PC-9 (cell line): ENCODE measurements around the gene HLA-A. TPM values are rescaled to one million over a fixed set of nuclear protein-coding genes. Genes with fewer than 3 reads are reported as not detected.

ENCODE experiments used
- BruUV-seq: library from RNA; stranded (reverse); fragments of 400-500 nt; replicated peaks from 2 replicates; lab custom pipeline; 2021; lab: Mats Ljungman, UMichigan
- CTCF ChIA-PET: fragments of 300-600 bp; sonication (Branson Sonifier 250); formaldehyde crosslinking; loops from one replicate; lab custom pipeline; 2022; ENCODE audit warnings: antibody characterized with exemption; lab: Charles Lee
- POLR2A ChIA-PET: fragments of 300-600 bp; sonication (Branson Sonifier 250); formaldehyde crosslinking; loops from one replicate; lab custom pipeline; 2022; ENCODE audit warnings: antibody characterized with exemption; ENCODE audit not compliant: unreplicated experiment; lab: Charles Lee
- DNase-seq, 2 experiments: peaks; one replicate each; pipeline versions ENCODE4 v3.0.0 to v3.0.0-alpha.2; 2015 to 2022; ENCODE audit warnings: mixed read lengths in 1 of 2
- H2AFZ ChIP-seq: fragments of 200-600 bp; sonication (generic); 2 replicates; pipeline ENCODE4 v1.8.1; 2017; ENCODE audit warnings: antibody characterized with exemption
- H3F3A ChIP-seq: fragments of 200-600 bp; sonication (generic); 2 replicates; pipeline ENCODE4 v1.8.1; 2017; ENCODE audit warnings: antibody characterized with exemption, mild to moderate bottlenecking, low read depth; ENCODE audit not compliant: insufficient read depth
- H3K27ac ChIP-seq: fragments of 200-600 bp; sonication (generic); 2 replicates; pipeline ENCODE4 v1.6.1; 2016; ENCODE audit warnings: mixed run types
- H3K27me3 ChIP-seq: fragments of 200-600 bp; sonication (generic); 2 replicates; pipeline ENCODE4 v1.6.1; 2016; ENCODE audit warnings: low read depth, mixed run types; ENCODE audit not compliant: insufficient read depth
- H3K36me3 ChIP-seq: fragments of 200-600 bp; sonication (generic); 2 replicates; pipeline ENCODE4 v1.6.1; 2016; ENCODE audit warnings: low read depth, mixed run types
- H3K4me1 ChIP-seq: fragments of 200-600 bp; sonication (generic); replicated peaks from 2 replicates; pipeline ENCODE4 v1.6.1; 2016; ENCODE audit warnings: mixed run types; ENCODE audit not compliant: insufficient read depth
- H3K4me2 ChIP-seq: fragments of 200-600 bp; sonication (generic); 2 replicates; pipeline ENCODE4 v1.6.1; 2017; ENCODE audit warnings: mixed run types
- H3K4me3 ChIP-seq: fragments of 200-600 bp; sonication (generic); 2 replicates; pipeline ENCODE4 v1.6.1; 2016; ENCODE audit warnings: mixed run types
- H3K79me2 ChIP-seq: fragments of 200-600 bp; sonication (generic); 2 replicates; pipeline ENCODE4 v1.6.1; 2017; ENCODE audit warnings: low read depth, mixed run types
- H3K9me2 ChIP-seq: fragments of 200-600 bp; sonication (generic); 2 replicates; pipeline ENCODE4 v1.8.1; 2017; ENCODE audit warnings: mild to moderate bottlenecking; ENCODE audit not compliant: insufficient read depth
- H3K9me3 ChIP-seq: fragments of 200-600 bp; sonication (generic); 2 replicates; pipeline ENCODE4 v1.8.1; 2016; ENCODE audit warnings: low read depth; ENCODE audit not compliant: insufficient read depth
- H4K20me1 ChIP-seq: fragments of 200-600 bp; sonication (generic); 2 replicates; pipeline ENCODE4 v1.8.1; 2017; ENCODE audit not compliant: insufficient read depth
- CTCF ChIP-seq: fragments of 200-600 bp; sonication (generic); conservative IDR thresholded peaks from 2 replicates; pipeline ENCODE4 v1.6.1; 2017; ENCODE audit warnings: mixed run types, antibody characterized with exemption, mild to moderate bottlenecking, moderate library complexity
- EZH2 ChIP-seq: fragments of 200-600 bp; sonication (generic); IDR thresholded peaks from 2 replicates; pipeline ENCODE4 v1.8.0; 2017; ENCODE audit warnings: antibody characterized with exemption, low read depth
- intact Hi-C: fragments of 100-400 bp; cut with micrococcal nuclease; formaldehyde crosslinking; loops from one replicate; pipeline ENCODE4 v1.10.0; 2022; ENCODE audit not compliant: unreplicated experiment
- total RNA-seq: library from RNA; stranded (reverse); gene quantifications from 2 replicates; pipeline ENCODE4 v1.2.3, GENCODE V29; 2021

Gene HLA-A
- total RNA-seq, 1 experiment from 2014 or later, result 168 TPM

GRCh38 chr6:29908710-29909109 is 33.6 kb upstream of the HLA-A start:
- Histone ChIP-seq H3K9me3 (no peaks in the 10 kb centered on the region), H3K27me3 (no peaks in the 10 kb centered on the region), H3K79me2 (no peaks in the 10 kb centered on the region), H2AFZ (no peak overlapping the region), H3K4me2 (no peak overlapping the region), H3K4me1 (no peaks in the 10 kb centered on the region), H4K20me1 (no peaks in the 10 kb centered on the region), H3K27ac (no peak overlapping the region), H3K4me3 (no peak overlapping the region), H3K9me2 (no peaks in the 10 kb centered on the region), H3K36me3 (no peaks in the 10 kb centered on the region), H3F3A (no peaks in the 10 kb centered on the region)
- TF ChIP-seq EZH2 (no peak), CTCF (no peak)
- ChIA-PET CTCF (no interaction called here), POLR2A (no interaction called here)
- BruUV-seq, result no TSS peak
- intact Hi-C loops, result no loop called here
- no peak for DNase-seq

GRCh38 chr6:29909985-29910384 is 32.3 kb upstream of the HLA-A start:
- Histone ChIP-seq H2AFZ (no peak overlapping the region), H3K4me2 (no peak overlapping the region), H3F3A (no peaks in the 10 kb centered on the region), H3K36me3 (no peaks in the 10 kb centered on the region), H3K27ac (no peak overlapping the region), H3K9me2 (no peaks in the 10 kb centered on the region), H3K27me3 (no peaks in the 10 kb centered on the region), H3K4me1 (no peaks in the 10 kb centered on the region), H4K20me1 (no peaks in the 10 kb centered on the region), H3K9me3 (no peaks in the 10 kb centered on the region), H3K79me2 (no peaks in the 10 kb centered on the region), H3K4me3 (no peak overlapping the region)
- POLR2A ChIA-PET, result no interaction called here
- no TSS peak for BruUV-seq
- DNase-seq, result no peak
- CTCF ChIA-PET, result no interaction called here
- TF ChIP-seq EZH2 (no peak), CTCF (no peak)
- intact Hi-C loops, result no loop called here

GRCh38 chr6:29912840-29913239 is 29.5 kb upstream of the HLA-A start:
- Histone ChIP-seq H3K36me3 (no peaks in the 10 kb centered on the region), H3K4me3 (no peak overlapping the region), H3K4me2 (no peak overlapping the region), H2AFZ (no peak overlapping the region), H3K27ac (no peak overlapping the region), H3F3A (no peaks in the 10 kb centered on the region), H3K79me2 (no peaks in the 10 kb centered on the region), H3K9me3 (no peaks in the 10 kb centered on the region), H4K20me1 (no peaks in the 10 kb centered on the region), H3K9me2 (no peaks in the 10 kb centered on the region), H3K4me1 (no peaks in the 10 kb centered on the region), H3K27me3 (no peaks in the 10 kb centered on the region)
- BruUV-seq, result no TSS peak
- intact Hi-C loops, result no loop called here
- no peak for DNase-seq
- ChIA-PET POLR2A (no interaction called here), CTCF (no interaction called here)
- TF ChIP-seq EZH2 (no peak), CTCF (no peak)
